DOHH2 (cell line): ENCODE data around the gene POLRMT.

Experiments
- H3F3A ChIP-seq: fragments of 200-600 bp; sonication (generic), shearing (Covaris generic); 2 replicates; pipeline ENCODE4 v1.6.0; 2016; ENCODE audit warnings: antibody characterized with exemption, mild to moderate bottlenecking; ENCODE audit not compliant: control insufficient read depth, insufficient read depth
- H3K27ac ChIP-seq: fragments of 200-600 bp; sonication (generic); 2 replicates; pipeline ENCODE4 v1.5.1; 2014; ENCODE audit warnings: low read depth, mild to moderate bottlenecking, low read length, moderate library complexity
- H3K27me3 ChIP-seq: fragments of 200-600 bp; sonication (generic); 2 replicates; pipeline ENCODE4 v1.6.1; 2014; ENCODE audit warnings: mild to moderate bottlenecking, low read length, mixed read lengths; ENCODE audit not compliant: control insufficient read depth
- H3K36me3 ChIP-seq: fragments of 200-600 bp; sonication (generic); 2 replicates; pipeline ENCODE4 v1.6.1; 2014; ENCODE audit warnings: mild to moderate bottlenecking, low read length, moderate library complexity, mixed read lengths; ENCODE audit not compliant: control insufficient read depth
- H3K4me1 ChIP-seq: fragments of 200-600 bp; sonication (generic); 2 replicates; pipeline ENCODE4 v1.6.1; 2014; ENCODE audit warnings: mild to moderate bottlenecking, low read length, mixed read lengths; ENCODE audit not compliant: control insufficient read depth
- H3K4me2 ChIP-seq: fragments of 200-600 bp; sonication (generic); 2 replicates; pipeline ENCODE4 v1.6.0; 2014; ENCODE audit warnings: mild to moderate bottlenecking, low read length, moderate library complexity
- H3K4me3 ChIP-seq: fragments of 200-600 bp; sonication (generic); 2 replicates; pipeline ENCODE4 v1.5.1; 2014; ENCODE audit warnings: mild to moderate bottlenecking, low read length, mixed read lengths
- H3K79me2 ChIP-seq: fragments of 200-600 bp; sonication (generic); 2 replicates; pipeline ENCODE4 v1.6.1; 2014; ENCODE audit warnings: mild to moderate bottlenecking, low read length, mixed read lengths; ENCODE audit not compliant: control insufficient read depth
- H3K9me2 ChIP-seq: fragments of 200-600 bp; sonication (generic); replicated peaks from 2 replicates; pipeline ENCODE4 v1.6.1; 2014; ENCODE audit warnings: mild to moderate bottlenecking, low read length, mixed read lengths; ENCODE audit not compliant: control insufficient read depth
- H3K9me3 ChIP-seq: fragments of 200-600 bp; sonication (generic); 2 replicates; pipeline ENCODE4 v1.6.1; 2014; ENCODE audit warnings: antibody characterized with exemption, low read length, mixed read lengths; ENCODE audit not compliant: control insufficient read depth, insufficient read depth
- H4K20me1 ChIP-seq: fragments of 200-600 bp; sonication (generic); 2 replicates; pipeline ENCODE4 v1.6.0; 2014; ENCODE audit warnings: low read depth, mild to moderate bottlenecking, antibody characterized with exemption, low read length, moderate library complexity; ENCODE audit not compliant: control insufficient read depth, insufficient read depth
- EZH2phosphoT487 ChIP-seq: fragments of 200-600 bp; sonication (generic); IDR thresholded peaks from 2 replicates; pipeline ENCODE4 v1.6.1; 2017; ENCODE audit warnings: borderline replicate concordance, mild to moderate bottlenecking, antibody characterized with exemption, low read length, moderate library complexity, mixed read lengths
- TF ChIP-seq, protein P1 (sequence below): fragments of 200-600 bp; sonication (generic); IDR thresholded peaks from one replicate; pipeline ENCODE4 v1.5.1; 2014; ENCODE audit warnings: antibody characterized with exemption, mild to moderate bottlenecking, low read depth, low read length; ENCODE audit not compliant: poor library complexity, severe bottlenecking

The POLRMT gene

DNA sequence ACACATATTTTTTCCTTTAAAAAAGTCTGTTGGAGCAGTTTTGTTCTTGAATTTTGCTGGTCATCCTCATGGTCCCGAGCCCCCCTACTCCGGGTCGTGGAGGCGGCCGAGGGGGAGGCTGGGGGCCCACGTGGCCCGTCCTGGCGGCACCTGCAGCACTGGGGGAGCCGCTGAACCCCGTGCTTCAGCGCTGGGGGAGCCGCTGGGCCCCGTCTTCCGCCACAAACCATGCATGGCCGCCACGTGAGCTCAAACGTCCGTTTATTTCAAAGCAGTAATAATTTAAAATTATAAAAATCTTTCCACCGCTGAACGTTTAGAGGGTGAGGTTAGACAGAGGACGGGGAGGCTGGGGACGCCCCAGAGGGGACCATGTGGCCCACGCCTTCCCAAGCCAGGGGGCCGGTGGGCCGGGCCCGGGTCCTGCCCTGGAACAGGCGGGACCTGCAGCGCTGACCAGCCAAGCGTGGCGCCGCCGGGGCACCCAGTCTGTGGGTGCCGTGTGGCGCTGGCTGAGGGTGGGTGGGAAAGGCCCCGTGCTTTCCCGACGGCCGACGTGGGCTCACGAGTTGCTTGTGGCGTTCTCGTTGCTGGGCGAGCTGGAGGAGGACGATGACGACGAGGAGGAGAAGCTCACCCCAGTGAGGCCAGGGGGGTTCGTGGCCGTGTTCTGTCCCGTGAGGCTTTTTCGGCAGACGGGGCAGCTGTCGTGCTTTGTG lies 14.4 kb upstream of the POLRMT start:
- TF ChIP-seq, protein P1, sequence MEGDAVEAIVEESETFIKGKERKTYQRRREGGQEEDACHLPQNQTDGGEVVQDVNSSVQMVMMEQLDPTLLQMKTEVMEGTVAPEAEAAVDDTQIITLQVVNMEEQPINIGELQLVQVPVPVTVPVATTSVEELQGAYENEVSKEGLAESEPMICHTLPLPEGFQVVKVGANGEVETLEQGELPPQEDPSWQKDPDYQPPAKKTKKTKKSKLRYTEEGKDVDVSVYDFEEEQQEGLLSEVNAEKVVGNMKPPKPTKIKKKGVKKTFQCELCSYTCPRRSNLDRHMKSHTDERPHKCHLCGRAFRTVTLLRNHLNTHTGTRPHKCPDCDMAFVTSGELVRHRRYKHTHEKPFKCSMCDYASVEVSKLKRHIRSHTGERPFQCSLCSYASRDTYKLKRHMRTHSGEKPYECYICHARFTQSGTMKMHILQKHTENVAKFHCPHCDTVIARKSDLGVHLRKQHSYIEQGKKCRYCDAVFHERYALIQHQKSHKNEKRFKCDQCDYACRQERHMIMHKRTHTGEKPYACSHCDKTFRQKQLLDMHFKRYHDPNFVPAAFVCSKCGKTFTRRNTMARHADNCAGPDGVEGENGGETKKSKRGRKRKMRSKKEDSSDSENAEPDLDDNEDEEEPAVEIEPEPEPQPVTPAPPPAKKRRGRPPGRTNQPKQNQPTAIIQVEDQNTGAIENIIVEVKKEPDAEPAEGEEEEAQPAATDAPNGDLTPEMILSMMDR, result no peak
- no peak for TF ChIP-seq EZH2phosphoT487
- no peaks in the 10 kb centered on the region for H3F3A ChIP-seq
- H3K4me2 ChIP-seq, result no peak overlapping the region
- peaks cover 7% of the 10 kb centered on the region for H4K20me1 ChIP-seq
- no peak overlapping the region for H3K4me3 ChIP-seq
- no peaks in the 10 kb centered on the region for H3K4me1 ChIP-seq
- no peaks in the 10 kb centered on the region for H3K9me2 ChIP-seq
- no peak overlapping the region for H3K27ac ChIP-seq
- no peaks in the 10 kb centered on the region for H3K27me3 ChIP-seq
- H3K9me3 ChIP-seq, result no peaks in the 10 kb centered on the region
- H3K79me2 ChIP-seq, result peaks cover 18% of the 10 kb centered on the region
- peaks cover 71% of the 10 kb centered on the region for H3K36me3 ChIP-seq

DNA sequence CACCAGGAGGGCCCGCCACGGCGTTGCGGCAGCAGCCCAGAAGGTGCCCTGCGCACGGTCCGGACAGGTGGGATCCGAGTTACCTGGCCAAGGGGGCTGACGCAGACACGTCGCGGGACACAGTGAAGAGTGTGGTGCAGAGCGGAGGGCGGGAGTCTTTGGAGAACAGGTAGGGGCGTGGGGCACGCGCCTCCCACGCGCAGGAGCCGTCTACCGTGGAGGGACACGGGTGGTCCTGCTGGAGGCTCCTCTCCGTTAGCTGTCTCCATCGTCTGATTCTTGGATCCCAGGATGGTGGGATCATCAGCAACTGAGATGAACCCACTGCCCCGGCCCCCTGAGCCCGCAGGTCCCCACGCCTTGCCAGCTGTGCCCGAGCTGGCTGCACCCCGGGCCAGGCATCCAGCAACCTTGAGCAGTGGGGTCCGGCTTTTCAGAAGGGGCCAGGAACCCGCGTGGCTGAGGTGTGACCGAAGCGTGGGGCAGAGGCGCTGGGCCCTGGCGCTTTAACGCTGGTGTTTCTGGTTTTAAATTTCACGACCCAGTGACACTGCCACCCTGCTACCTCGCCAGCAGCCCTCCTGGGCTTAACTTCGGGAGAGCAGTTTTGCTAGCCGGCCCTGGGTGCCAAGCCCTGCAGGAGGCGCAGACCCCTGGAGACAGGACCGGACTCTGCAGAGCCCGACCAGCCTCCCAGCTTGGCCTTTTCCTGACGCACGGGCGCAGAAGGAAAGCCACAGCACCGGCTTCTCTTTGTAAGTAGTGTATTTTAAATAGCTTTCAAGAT lies 13.6 kb upstream of the POLRMT start:
- no peak for TF ChIP-seq EZH2phosphoT487
- TF ChIP-seq, protein P1, result no peak
- peaks cover 63% of the 10 kb centered on the region for H3K36me3 ChIP-seq
- H3F3A ChIP-seq, result no peaks in the 10 kb centered on the region
- H3K9me2 ChIP-seq, result no peaks in the 10 kb centered on the region
- H3K9me3 ChIP-seq, result no peaks in the 10 kb centered on the region
- no peaks in the 10 kb centered on the region; the same call in 1 of the 2 replicates for H4K20me1 ChIP-seq
- no peaks in the 10 kb centered on the region for H3K27me3 ChIP-seq
- no peak overlapping the region for H3K4me3 ChIP-seq
- no peaks in the 10 kb centered on the region for H3K4me1 ChIP-seq
- no peak overlapping the region for H3K27ac ChIP-seq
- peaks cover 11% of the 10 kb centered on the region for H3K79me2 ChIP-seq
- no peak overlapping the region for H3K4me2 ChIP-seq

DNA sequence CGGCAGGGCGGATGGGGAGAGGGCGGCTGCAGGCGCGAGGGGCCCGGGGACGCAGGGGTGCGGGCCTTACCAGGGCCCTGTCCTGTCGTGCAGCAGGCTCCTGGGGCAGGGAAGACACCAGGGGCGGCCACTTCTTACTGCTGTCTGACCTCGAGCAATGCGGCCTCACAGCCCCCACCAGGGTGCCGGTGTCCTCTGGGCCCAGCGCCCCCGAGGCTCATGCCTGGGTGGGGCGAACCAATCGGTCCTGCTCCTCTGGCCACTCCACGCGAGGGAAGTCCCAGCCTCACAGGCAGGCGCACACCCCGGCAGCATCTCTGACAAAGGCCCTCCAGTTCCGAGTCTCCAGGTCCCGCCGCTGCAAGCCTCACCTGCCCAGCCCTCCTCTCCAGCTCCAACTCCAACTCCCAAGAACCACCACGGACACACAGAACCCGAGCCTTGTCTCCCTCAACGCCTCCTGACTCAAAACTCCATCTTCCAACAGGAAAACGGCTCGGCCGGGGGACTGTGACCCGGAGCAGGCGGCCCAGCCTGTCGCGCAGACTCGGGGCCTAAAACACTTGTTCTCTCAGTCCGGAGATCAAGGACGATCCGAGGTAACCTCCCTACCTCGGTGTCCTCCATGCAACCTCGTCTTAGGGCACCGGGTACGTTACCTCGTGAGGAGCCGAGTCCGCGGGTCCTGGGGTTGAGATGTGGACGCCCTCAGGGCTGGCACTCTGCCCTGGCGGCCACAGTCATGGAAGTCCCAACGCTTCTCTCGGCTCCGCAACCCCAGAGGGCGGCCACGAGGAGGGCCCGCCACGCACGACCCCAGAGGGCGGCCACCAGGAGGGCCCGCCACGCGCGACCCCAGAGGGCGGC lies 12.8 kb upstream of the POLRMT start:
- no peaks in the 10 kb centered on the region for H3K27me3 ChIP-seq
- no peak overlapping the region for H3K4me2 ChIP-seq
- H3K9me3 ChIP-seq, result no peaks in the 10 kb centered on the region
- no peak overlapping the region for H3K27ac ChIP-seq
- no peak for TF ChIP-seq EZH2phosphoT487
- TF ChIP-seq, protein P1, result no peak
- H4K20me1 ChIP-seq, result no peaks in the 10 kb centered on the region
- peaks cover 4% of the 10 kb centered on the region; the same call in 1 of the 2 replicates for H3K4me1 ChIP-seq
- H3F3A ChIP-seq, result no peaks in the 10 kb centered on the region
- no peaks in the 10 kb centered on the region for H3K9me2 ChIP-seq
- peaks cover 55% of the 10 kb centered on the region for H3K36me3 ChIP-seq
- H3K79me2 ChIP-seq, result peaks cover 5% of the 10 kb centered on the region; the same call in 1 of the 2 replicates
- H3K4me3 ChIP-seq, result no peak overlapping the region
